ENCODE results near the gene DGKE.
A peak's percentile ranks its signal among the peaks of the same experiment; 100 is the strongest.

GRCh38 chr17:56879280-56879679, 45.3 kb downstream of the DGKE start:
- TF ChIP-seq EZH2 (IDR thresholded peaks at IDR 0.05; ENCODE audit: borderline replicate concordance, low read length) (no peak), CTCF (IDR thresholded peaks at IDR 0.05; ENCODE audit: low read length) (peak; percentile 21; the same call in 1 of the 2 replicates)

Data from OCI-LY1 (cell line).